Natural killer cell (primary cell): ENCODE results near the gene NADK. TPM values are rescaled to one million over a fixed set of nuclear protein-coding genes. Genes with fewer than 3 reads are reported as not detected.
"Not testable (repeated sequence)": the region's sequence is repeated elsewhere in the genome, so short reads cannot be mapped to it uniquely, and the experiment has no call there.

ENCODE experiments used
- ATAC-seq, 3 donors: fragments of 150-1000 bp in 2 of 3; fragments of 200-7000 bp in 1 of 3; cut with Tn5 transposase; 1 replicate in 1 of 3; 2 replicates in 2 of 3; pipeline ENCODE4 v1.10.0; 2021; ENCODE audit warnings: mild to moderate bottlenecking in 2 of 3, moderate library complexity in 2 of 3
- DNase-seq, 2 donors: peaks; one replicate each; pipeline versions ENCODE4 v3.0.0 to v3.0.0-alpha.2; 2013 to 2021; ENCODE audit warnings: mixed read lengths in 1 of 2
- H3K27ac ChIP-seq: one replicate; pipeline ENCODE4 v1.5.1; 2013; ENCODE audit warnings: mild to moderate bottlenecking, low read length
- H3K27me3 ChIP-seq: one replicate; pipeline ENCODE4 v1.6.1; 2013; ENCODE audit warnings: low read length; ENCODE audit not compliant: control insufficient read depth, insufficient read depth
- H3K36me3 ChIP-seq: one replicate; pipeline ENCODE4 v1.6.1; 2013; ENCODE audit warnings: low read length; ENCODE audit not compliant: control insufficient read depth, insufficient read depth
- H3K4me1 ChIP-seq: one replicate; pipeline ENCODE4 v1.6.1; 2013; ENCODE audit warnings: low read length; ENCODE audit not compliant: control insufficient read depth, insufficient read depth
- H3K4me3 ChIP-seq: one replicate; pipeline ENCODE4 v1.5.1; 2013; ENCODE audit warnings: low read length
- H3K9me3 ChIP-seq: one replicate; pipeline ENCODE4 v1.6.1; 2013; ENCODE audit warnings: low read length; ENCODE audit not compliant: control insufficient read depth, insufficient read depth
- H3K27ac Mint-ChIP-seq, 2 donors: one replicate each; pipeline ENCODE4 v1.8.0; 2022; ENCODE audit warnings: mild to moderate bottlenecking in 2 of 2, mixed read lengths in 2 of 2, moderate library complexity in 1 of 2
- H3K27me3 Mint-ChIP-seq, 2 donors: one replicate each; pipeline ENCODE4 v1.8.0; 2022; ENCODE audit warnings: low read depth in 2 of 2, mixed read lengths in 2 of 2
- H3K36me3 Mint-ChIP-seq: one replicate; pipeline ENCODE4 v1.8.0; 2022; ENCODE audit warnings: mixed read lengths
- H3K4me1 Mint-ChIP-seq, 2 donors: one replicate each; pipeline ENCODE4 v1.8.0; 2022; ENCODE audit warnings: mixed read lengths in 2 of 2
- H3K4me3 Mint-ChIP-seq: one replicate; pipeline ENCODE4 v1.8.0; 2022; ENCODE audit warnings: mild to moderate bottlenecking, moderate library complexity, mixed read lengths
- H3K9me3 Mint-ChIP-seq, 2 donors: one replicate each; pipeline ENCODE4 v1.8.0; 2022; ENCODE audit warnings: mixed read lengths in 2 of 2
- CTCF ChIP-seq: fragments of 200-600 bp; IDR thresholded peaks from one replicate; pipeline ENCODE4 v1.8.0; 2022; ENCODE audit warnings: antibody characterized with exemption
- WGBS: methylation state at CpG from one replicate; pipeline ENCODE4 v1.1.7; 2013; ENCODE audit warnings: missing lambda C conversion rate; ENCODE audit not compliant: insufficient coverage; 5-methylcytosine and 5-hydroxymethylcytosine counted together
- intact Hi-C: fragments of 100-400 bp; cut with micrococcal nuclease; formaldehyde crosslinking; loops from one replicate; pipeline ENCODE4 v1.14.2; 2022
- total RNA-seq, 4 donors: library from RNA; stranded (reverse); fragments of 120-200 nt in 1 of 4; gene quantifications; one replicate each; pipeline versions ENCODE4 v1.2.3 to v1.2.4, GENCODE V29; 2013 to 2022

NADK gene
- total RNA-seq, 3 donors from 2014 or later (not counting 1 experiment from before 2014, with no cell fraction given), result 97.7 to 117 (median 112) TPM

GRCh38 chr1:1703796-1704195 is 74.5 kb downstream of the NADK start:
- intact Hi-C loops, result no loop called here
- Histone ChIP-seq H3K9me3 (no peaks in the 10 kb centered on the region), H3K36me3 (peaks cover 9% of the 10 kb centered on the region), H3K4me1 (no peaks in the 10 kb centered on the region), H3K27me3 (no peaks in the 10 kb centered on the region), H3K4me3 (no peak overlapping the region), H3K27ac (no peak overlapping the region)
- no peaks in the 10 kb centered on the region for H3K27me3 Mint-ChIP-seq
- no peak for TF ChIP-seq CTCF
- H3K9me3 Mint-ChIP-seq, result no peaks in the 10 kb centered on the region
- no peak overlapping the region for H3K4me3 Mint-ChIP-seq
- DNase-seq (no peak), ATAC-seq (no peak)
- no peaks in the 10 kb centered on the region for H3K4me1 Mint-ChIP-seq
- WGBS, result 96% methylated on average over 22 of the region's 22 CpGs
- no peak overlapping the region for H3K27ac Mint-ChIP-seq
- no peaks in the 10 kb centered on the region for H3K36me3 Mint-ChIP-seq

GRCh38 chr1:1702506-1702905 is 75.8 kb downstream of the NADK start:
- H3K4me1 Mint-ChIP-seq, H3K4me1 ChIP-seq, H3K36me3 ChIP-seq, H3K27me3 ChIP-seq, intact Hi-C loops, H3K9me3 Mint-ChIP-seq, DNase-seq, ATAC-seq, H3K27me3 Mint-ChIP-seq, H3K9me3 ChIP-seq, H3K27ac ChIP-seq, H3K27ac Mint-ChIP-seq, H3K4me3 ChIP-seq, H3K36me3 Mint-ChIP-seq, H3K4me3 Mint-ChIP-seq: not testable (repeated sequence)
- WGBS, result no CpG with 5 or more reads among the region's 18 CpGs

Other genes starting within 250 kb of the NADK start
- under 1 TPM; 0.35 to 1.00 (median 0.83) TPM for gene TMEM240, start 237.8 kb downstream of the NADK start, total RNA-seq
- 100 to 1,000 TPM in 1 of 3 donors, 10 to 100 TPM in 2; 87.5 to 107 (median 93.9) TPM for gene SSU72, start 203.6 kb downstream of the NADK start, total RNA-seq
- 1 to 10 TPM; 2.8 to 3.2 (median 3.0) TPM for gene FNDC10, start 178.3 kb downstream of the NADK start, total RNA-seq
- 10 to 100 TPM; 44.9 to 54.1 (median 46.0) TPM for gene MIB2, start 163.0 kb downstream of the NADK start, total RNA-seq
- gene MMP23B, start 146.3 kb downstream of the NADK start, total RNA-seq, result 100 to 1,000 TPM in 2 of 3 donors, 10 to 100 TPM in 1; 82.9 to 130 (median 126) TPM
- gene CDK11B, start 119.5 kb downstream of the NADK start, total RNA-seq, result 10 to 100 TPM; 49.6 to 65.9 (median 50.2) TPM
- 10 to 100 TPM; 57.6 to 79.9 (median 61.8) TPM for gene SLC35E2B, start 85.7 kb downstream of the NADK start, total RNA-seq
- gene CDK11A, start 54.1 kb downstream of the NADK start, total RNA-seq, result 100 to 1,000 TPM; 191 to 242 (median 216) TPM
- gene GNB1, start 112.6 kb upstream of the NADK start, total RNA-seq, result 100 to 1,000 TPM; 285 to 304 (median 289) TPM
- gene CALML6, start 136.8 kb upstream of the NADK start, total RNA-seq, result 1 to 10 TPM; 2.1 to 3.9 (median 2.9) TPM
- gene TMEM52, start 140.8 kb upstream of the NADK start, total RNA-seq, result under 1 TPM in 1 of 3 donors, not detected in 2; 0.41 TPM
- not detected for gene CFAP74, start 225.3 kb upstream of the NADK start, total RNA-seq
- under 1 TPM in 2 of 3 donors, not detected in 1; 0.19 to 0.33 TPM for gene GABRD, start 240.9 kb upstream of the NADK start, total RNA-seq